Stimulated activated CD4-positive, alpha-beta T cell treated with anti-CD3 and anti-CD28 coated beads, Interleukin-1b, Interleukin-23, amount 100 ng/mL, for 1 hour (primary cell): ENCODE measurements around the gene VWA5B1.

Experiments
- DNase-seq, 2 donors: peaks; one replicate each; pipeline ENCODE4 v3.0.0-alpha.2; 2020; ENCODE audit warnings: low read depth in 2 of 2

VWA5B1 gene

GRCh38 chr1:20386323-20387081, 95.8 kb downstream of the VWA5B1 start:
- no peak for DNase-seq

- DNase-seq = no peak
These were observed 98.9 kb downstream of the VWA5B1 start for GRCh38 chr1:20389571-20389970.

GRCh38 chr1:20390589-20391331, 100.1 kb downstream of the VWA5B1 start:
- DNase-seq = no peak

GRCh38 chr1:20395255-20395654, 104.6 kb downstream of the VWA5B1 start:
- DNase-seq = no peak

GRCh38 chr1:20398744-20399143, 108.1 kb downstream of the VWA5B1 start:
- no peak for DNase-seq

GRCh38 chr1:20399196-20399595, 108.5 kb downstream of the VWA5B1 start:
- DNase-seq = no peak

GRCh38 chr1:20399606-20400180, 109.0 kb downstream of the VWA5B1 start:
- no peak for DNase-seq

GRCh38 chr1:20400341-20401177, 109.9 kb downstream of the VWA5B1 start:
- DNase-seq = no peak

GRCh38 chr1:20401405-20402010, 110.8 kb downstream of the VWA5B1 start:
- DNase-seq = no peak

- no peak for DNase-seq
These were observed 112.1 kb downstream of the VWA5B1 start for GRCh38 chr1:20402585-20403422.

GRCh38 chr1:20403423-20404145, 112.9 kb downstream of the VWA5B1 start:
- no peak for DNase-seq

- no peak for DNase-seq
These were observed 113.8 kb downstream of the VWA5B1 start for GRCh38 chr1:20404466-20404865.
